H9 (cell line): Measurements from ENCODE around the gene GNB3. TPM values are rescaled to one million over a fixed set of nuclear protein-coding genes. Genes with fewer than 3 reads are reported as not detected.

Source experiments
- DNase-seq: peaks from one replicate; pipeline ENCODE4 v3.0.0-alpha.2; 2017
- H2AFZ ChIP-seq: one replicate; pipeline ENCODE4 v1.6.1; 2013; ENCODE audit warnings: mild to moderate bottlenecking, low read length, control low read depth, moderate library complexity
- H2AK5ac ChIP-seq: 2 replicates; pipeline ENCODE4 v1.6.1; 2013; ENCODE audit warnings: low read length, control low read depth, mixed read lengths; ENCODE audit not compliant: insufficient read length
- H2BK120ac ChIP-seq: one replicate; pipeline ENCODE4 v1.6.1; 2013; ENCODE audit warnings: low read depth, mild to moderate bottlenecking, low read length, control low read depth, inconsistent platforms; ENCODE audit not compliant: poor library complexity, severe bottlenecking
- H2BK12ac ChIP-seq: 2 replicates; pipeline ENCODE4 v1.6.1; 2013; ENCODE audit warnings: low read length, control low read depth, mixed read lengths, low read depth; ENCODE audit not compliant: insufficient read length
- H2BK15ac ChIP-seq: 2 replicates; pipeline ENCODE4 v1.6.1; 2013; ENCODE audit warnings: low read depth, low read length, control low read depth
- H2BK20ac ChIP-seq: one replicate; pipeline ENCODE4 v1.6.1; 2013; ENCODE audit warnings: low read depth, mild to moderate bottlenecking, low read length, control low read depth, inconsistent platforms; ENCODE audit not compliant: poor library complexity, severe bottlenecking
- H2BK5ac ChIP-seq: 2 replicates; pipeline ENCODE4 v1.6.1; 2013; ENCODE audit warnings: low read length, control low read depth, mixed read lengths; ENCODE audit not compliant: insufficient read length
- H3K14ac ChIP-seq: 2 replicates; pipeline ENCODE4 v1.6.1; 2013; ENCODE audit warnings: low read length, control low read depth; ENCODE audit not compliant: insufficient read depth
- H3K18ac ChIP-seq: 2 replicates; pipeline ENCODE4 v1.6.1; 2013; ENCODE audit warnings: low read depth, mild to moderate bottlenecking, mixed read lengths, low read length, control low read depth; ENCODE audit not compliant: insufficient read length
- H3K23ac ChIP-seq: 2 replicates; pipeline ENCODE4 v1.6.1; 2013; ENCODE audit warnings: low read length, control low read depth, mixed read lengths, low read depth; ENCODE audit not compliant: insufficient read length
- H3K23me2 ChIP-seq: 2 replicates; pipeline ENCODE4 v1.6.1; 2013; ENCODE audit warnings: low read depth, mild to moderate bottlenecking, mixed read lengths, low read length, control low read depth; ENCODE audit not compliant: insufficient read length, poor library complexity, severe bottlenecking
- H3K27ac ChIP-seq: 2 replicates; pipeline ENCODE4 v1.5.1; 2013; ENCODE audit warnings: low read length, control low read depth, mixed read lengths, low read depth; ENCODE audit not compliant: insufficient read length
- H3K27me3 ChIP-seq: 2 replicates; pipeline ENCODE4 v1.6.1; 2013; ENCODE audit warnings: low read length, control low read depth, inconsistent platforms; ENCODE audit not compliant: insufficient read depth
- H3K4ac ChIP-seq: 2 replicates; pipeline ENCODE4 v1.6.1; 2013; ENCODE audit warnings: low read depth, mild to moderate bottlenecking, control low read depth, inconsistent platforms, low read length, moderate library complexity
- H3K4me1 ChIP-seq: 2 replicates; pipeline ENCODE4 v1.6.1; 2013; ENCODE audit warnings: low read length, control low read depth, inconsistent platforms; ENCODE audit not compliant: insufficient read depth
- H3K4me2 ChIP-seq: 2 replicates; pipeline ENCODE4 v1.6.1; 2013; ENCODE audit warnings: low read length, control low read depth, mixed read lengths; ENCODE audit not compliant: insufficient read length, insufficient read depth
- H3K56ac ChIP-seq: 2 replicates; pipeline ENCODE4 v1.6.1; 2013; ENCODE audit warnings: low read depth, mild to moderate bottlenecking, mixed read lengths, low read length, control low read depth; ENCODE audit not compliant: insufficient read length
- H3K79me1 ChIP-seq: 2 replicates; pipeline ENCODE4 v1.6.1; 2013; ENCODE audit warnings: low read depth, mild to moderate bottlenecking, moderate library complexity, low read length, control low read depth, inconsistent platforms; ENCODE audit not compliant: insufficient read depth, poor library complexity, severe bottlenecking
- H3K79me2 ChIP-seq: 2 replicates; pipeline ENCODE4 v1.6.1; 2013; ENCODE audit warnings: low read length, control low read depth, inconsistent platforms; ENCODE audit not compliant: insufficient read depth
- H3K9ac ChIP-seq: 2 replicates; pipeline ENCODE4 v1.6.1; 2013; ENCODE audit warnings: low read length, control low read depth, mixed read lengths; ENCODE audit not compliant: insufficient read length; ENCODE audit errors: extremely low read depth
- H3K9me3 ChIP-seq: one replicate; pipeline ENCODE4 v1.6.1; 2013; ENCODE audit warnings: low read depth, low read length, inconsistent platforms; ENCODE audit not compliant: control insufficient read depth
- H3T11ph ChIP-seq: one replicate; pipeline ENCODE4 v1.6.1; 2013; ENCODE audit warnings: mild to moderate bottlenecking, low read length, control low read depth, inconsistent platforms
- H4K20me1 ChIP-seq: one replicate; pipeline ENCODE4 v1.6.1; 2013; ENCODE audit not compliant: control insufficient read depth, insufficient read length, insufficient read depth
- H4K5ac ChIP-seq: 2 replicates; pipeline ENCODE4 v1.6.1; 2013; ENCODE audit warnings: low read depth, mild to moderate bottlenecking, mixed read lengths, low read length, control low read depth; ENCODE audit not compliant: insufficient read length
- H4K8ac ChIP-seq: replicated peaks from 2 replicates; pipeline ENCODE4 v1.6.1; 2013; ENCODE audit warnings: low read length, control low read depth, mixed read lengths, low read depth; ENCODE audit not compliant: insufficient read length
- H4K91ac ChIP-seq: 2 replicates; pipeline ENCODE4 v1.6.1; 2013; ENCODE audit warnings: low read depth, mild to moderate bottlenecking, moderate library complexity, mixed read lengths, low read length, control low read depth; ENCODE audit not compliant: insufficient read length
- H3K27ac Mint-ChIP-seq, 3 experiments: 2 replicates in 2 of 3; 3 replicates in 1 of 3; pipeline ENCODE4 v1.8.0; 2020 to 2021; ENCODE audit warnings: mixed read lengths in 3 of 3, mild to moderate bottlenecking in 1 of 3, moderate library complexity in 1 of 3
- H3K27me3 Mint-ChIP-seq: 2 replicates; pipeline ENCODE4 v1.8.0; 2021; ENCODE audit warnings: low read depth, mild to moderate bottlenecking, moderate library complexity, mixed read lengths
- H3K36me3 Mint-ChIP-seq, 3 experiments: 2 replicates in 2 of 3; 3 replicates in 1 of 3; pipeline ENCODE4 v1.8.0; 2020 to 2021; ENCODE audit warnings: low read depth in 3 of 3, mixed read lengths in 3 of 3; ENCODE audit not compliant: insufficient read depth in 1 of 3
- H3K4me1 Mint-ChIP-seq, 2 experiments: 2 replicates each; pipeline ENCODE4 v1.8.0; 2020; ENCODE audit warnings: mixed read lengths in 2 of 2
- H3K4me3 Mint-ChIP-seq, 2 experiments: 2 replicates in 1 of 2; 3 replicates in 1 of 2; pipeline ENCODE4 v1.8.0; 2020 to 2021; ENCODE audit warnings: mild to moderate bottlenecking in 2 of 2, mixed read lengths in 2 of 2, moderate library complexity in 1 of 2
- H3K9me3 Mint-ChIP-seq, 2 experiments: 2 replicates in 1 of 2; 3 replicates in 1 of 2; pipeline ENCODE4 v1.8.0; 2020; ENCODE audit warnings: mild to moderate bottlenecking in 2 of 2, mixed read lengths in 2 of 2, moderate library complexity in 1 of 2
- WGBS: extraction: QIAGEN DNeasy Blood & Tissue Kit; methylation state at CpG from one replicate; pipeline ENCODE4 v1.1.7; 2013; ENCODE audit warnings: missing lambda C conversion rate, low lambda C conversion rate, mixed read lengths; ENCODE audit not compliant: insufficient read length; ENCODE audit errors: extremely low coverage; 5-methylcytosine and 5-hydroxymethylcytosine counted together
- total RNA-seq: library from RNA; stranded (reverse); gene quantifications from 2 replicates; pipeline ENCODE4 v1.2.1, GENCODE V29; 2021
- TF ChIP-seq, protein P1 (sequence below): fragments of 200-600 bp; sonication (generic); conservative IDR thresholded peaks from 3 replicates; pipeline ENCODE4 v1.8.0; 2021; ENCODE audit warnings: antibody characterized with exemption, mild to moderate bottlenecking

Gene GNB3
- total RNA-seq, 1 experiment from 2014 or later: 17.3 TPM

GRCh38 chr12:6822426-6823135 lies 18.1 kb upstream of the GNB3 start:
- Histone ChIP-seq H3K4me2 (peak overlapping the region; percentile 34), H2AFZ (no peak overlapping the region), H3K4ac (no peak overlapping the region), H4K20me1 (peaks cover 4% of the 10 kb centered on the region), H3K56ac (no peak overlapping the region), H3K9me3 (no peaks in the 10 kb centered on the region), H3K23me2 (peaks cover 11% of the 10 kb centered on the region), H4K8ac (no peak overlapping the region), H2BK12ac (no peak overlapping the region), H3T11ph (no peak overlapping the region), H3K14ac (no peak overlapping the region), H3K79me1 (no peaks in the 10 kb centered on the region), H2BK5ac (no peak overlapping the region), H3K27me3 (peaks cover 4% of the 10 kb centered on the region; the same call in 1 of the 2 replicates), H2BK15ac (no peak overlapping the region), H4K5ac (no peak overlapping the region), H2AK5ac (no peak overlapping the region), H3K4me1 (peaks cover 10% of the 10 kb centered on the region; the same call in 1 of the 2 replicates), H2BK120ac (no peak overlapping the region), H3K18ac (no peak overlapping the region), H3K9ac (no peak overlapping the region), H3K27ac (no peak overlapping the region), H3K79me2 (no peaks in the 10 kb centered on the region), H2BK20ac (no peak overlapping the region), H3K23ac (no peak overlapping the region), H4K91ac (no peak overlapping the region)
- no peak for DNase-seq
- WGBS: no CpG with 5 or more reads among the region's 7 CpGs
- TF ChIP-seq, protein P1, sequence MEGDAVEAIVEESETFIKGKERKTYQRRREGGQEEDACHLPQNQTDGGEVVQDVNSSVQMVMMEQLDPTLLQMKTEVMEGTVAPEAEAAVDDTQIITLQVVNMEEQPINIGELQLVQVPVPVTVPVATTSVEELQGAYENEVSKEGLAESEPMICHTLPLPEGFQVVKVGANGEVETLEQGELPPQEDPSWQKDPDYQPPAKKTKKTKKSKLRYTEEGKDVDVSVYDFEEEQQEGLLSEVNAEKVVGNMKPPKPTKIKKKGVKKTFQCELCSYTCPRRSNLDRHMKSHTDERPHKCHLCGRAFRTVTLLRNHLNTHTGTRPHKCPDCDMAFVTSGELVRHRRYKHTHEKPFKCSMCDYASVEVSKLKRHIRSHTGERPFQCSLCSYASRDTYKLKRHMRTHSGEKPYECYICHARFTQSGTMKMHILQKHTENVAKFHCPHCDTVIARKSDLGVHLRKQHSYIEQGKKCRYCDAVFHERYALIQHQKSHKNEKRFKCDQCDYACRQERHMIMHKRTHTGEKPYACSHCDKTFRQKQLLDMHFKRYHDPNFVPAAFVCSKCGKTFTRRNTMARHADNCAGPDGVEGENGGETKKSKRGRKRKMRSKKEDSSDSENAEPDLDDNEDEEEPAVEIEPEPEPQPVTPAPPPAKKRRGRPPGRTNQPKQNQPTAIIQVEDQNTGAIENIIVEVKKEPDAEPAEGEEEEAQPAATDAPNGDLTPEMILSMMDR: no peak
- Mint-ChIP-seq H3K4me1 (peaks cover 71 to 82% of the 10 kb centered on the region in 2 experiments), H3K4me3 (peak overlapping the region; percentile 73 to 85), H3K9me3 (peaks cover 0 to 2% of the 10 kb centered on the region in 2 experiments; a peak in 1 of 5 replicates), H3K27ac (peak overlapping the region in 1 of 3 experiments; percentile 14; a peak in 2 of 7 replicates), H3K36me3 (peaks cover 10 to 15% (median 10%) of the 10 kb centered on the region in 3 experiments; a peak in 6 of 7 replicates), H3K27me3 (peaks cover 62% of the 10 kb centered on the region)
